ENCODE measurements around the gene YIPF6. TPM values are rescaled to one million over a fixed set of nuclear protein-coding genes. Genes with fewer than 3 reads are reported as not detected.

Gene YIPF6
- total and polyA plus RNA-seq, 2 donors (not counting 1 experiment from before 2014, with no cell fraction given), result 2.4 to 18.6 TPM

DNA sequence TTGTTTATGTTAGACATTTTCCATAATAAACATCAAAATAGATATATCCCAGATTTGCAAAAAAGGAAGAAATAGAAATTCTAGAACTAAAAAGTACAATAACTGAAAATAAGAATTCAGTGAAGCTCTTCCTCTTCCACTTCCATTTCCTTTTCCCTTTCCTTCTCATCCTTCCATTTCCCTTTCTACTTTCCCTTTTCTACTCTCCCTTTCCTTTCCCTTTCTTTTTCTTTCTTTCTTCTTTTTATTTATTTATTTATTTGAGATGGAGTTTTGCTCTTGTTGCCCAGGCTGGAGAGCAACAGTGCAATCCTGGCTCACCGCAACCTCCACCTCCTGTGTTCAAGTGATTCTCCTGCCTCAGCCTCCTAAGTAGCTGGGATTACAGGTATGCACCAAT is 35.0 kb upstream of the YIPF6 start:
- H3K27ac ChIP-seq (ENCODE audit: low read length in 2 of 2), result no peak overlapping the region
- no peaks in the 10 kb centered on the region for H3K9me3 ChIP-seq (ENCODE audit: control extremely low read depth in 1 of 3, control insufficient read depth in 2 of 3, insufficient read depth in 1 of 3, low read length in 2 of 3)
- no peak overlapping the region for H2AFZ ChIP-seq (ENCODE audit: insufficient read depth, low read depth, low read length, poor library complexity, severe bottlenecking)
- WGBS (ENCODE audit: insufficient coverage), result no CpG with 5 or more reads among the region's 1 CpG
- H3K4me3 Mint-ChIP-seq, result no peak overlapping the region
- no peaks in the 10 kb centered on the region for H3K4me1 Mint-ChIP-seq
- intact Hi-C loops (cut with micrococcal nuclease), result no loop called here
- H3K4me2 ChIP-seq (replicated peaks; ENCODE audit: low read depth, low read length, poor library complexity, severe bottlenecking), result no peak overlapping the region
- DNase-seq (no peak), ATAC-seq (ENCODE audit: low read depth) (no peak)
- ChIA-PET CTCF (no interaction called here), POLR2A (no interaction called here)
- no peaks in the 10 kb centered on the region for H3K79me2 ChIP-seq (ENCODE audit: control insufficient read depth, insufficient read depth, low read length)
- no peak overlapping the region for H3K27ac Mint-ChIP-seq
- H3K36me3 ChIP-seq (replicated peaks in 1 of 2; ENCODE audit: control extremely low read depth in 1 of 2, control insufficient read depth in 1 of 2, extremely low read depth in 1 of 2, insufficient read depth in 2 of 2, low read length in 1 of 2), result no peaks in the 10 kb centered on the region
- H4K20me1 ChIP-seq (ENCODE audit: control insufficient read depth, insufficient read depth, low read length, poor library complexity, severe bottlenecking), result no peaks in the 10 kb centered on the region
- H3K9me3 Mint-ChIP-seq (ENCODE audit: insufficient read depth), result no peaks in the 10 kb centered on the region
- no peaks in the 10 kb centered on the region for H3K27me3 ChIP-seq (replicated peaks in 1 of 4; ENCODE audit: control extremely low read depth in 1 of 4, control insufficient read depth in 3 of 4, insufficient read depth in 4 of 4, low read length in 3 of 4)
- no peak for TF ChIP-seq EZH2 (IDR thresholded peaks at IDR 0.05; ENCODE audit: borderline replicate concordance, insufficient read depth, low read depth, low read length, poor library complexity, severe bottlenecking)
- TF ChIP-seq, protein P1, sequence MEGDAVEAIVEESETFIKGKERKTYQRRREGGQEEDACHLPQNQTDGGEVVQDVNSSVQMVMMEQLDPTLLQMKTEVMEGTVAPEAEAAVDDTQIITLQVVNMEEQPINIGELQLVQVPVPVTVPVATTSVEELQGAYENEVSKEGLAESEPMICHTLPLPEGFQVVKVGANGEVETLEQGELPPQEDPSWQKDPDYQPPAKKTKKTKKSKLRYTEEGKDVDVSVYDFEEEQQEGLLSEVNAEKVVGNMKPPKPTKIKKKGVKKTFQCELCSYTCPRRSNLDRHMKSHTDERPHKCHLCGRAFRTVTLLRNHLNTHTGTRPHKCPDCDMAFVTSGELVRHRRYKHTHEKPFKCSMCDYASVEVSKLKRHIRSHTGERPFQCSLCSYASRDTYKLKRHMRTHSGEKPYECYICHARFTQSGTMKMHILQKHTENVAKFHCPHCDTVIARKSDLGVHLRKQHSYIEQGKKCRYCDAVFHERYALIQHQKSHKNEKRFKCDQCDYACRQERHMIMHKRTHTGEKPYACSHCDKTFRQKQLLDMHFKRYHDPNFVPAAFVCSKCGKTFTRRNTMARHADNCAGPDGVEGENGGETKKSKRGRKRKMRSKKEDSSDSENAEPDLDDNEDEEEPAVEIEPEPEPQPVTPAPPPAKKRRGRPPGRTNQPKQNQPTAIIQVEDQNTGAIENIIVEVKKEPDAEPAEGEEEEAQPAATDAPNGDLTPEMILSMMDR (IDR thresholded peaks at IDR 0.05), result no peak
- no peak overlapping the region for H3K4me3 ChIP-seq (ENCODE audit: control extremely low read depth in 1 of 5, extremely low read depth in 1 of 5, insufficient read depth in 1 of 5, low read depth in 2 of 5, low read length in 4 of 5)
- H3K4me1 ChIP-seq (ENCODE audit: control insufficient read depth in 2 of 2, insufficient read depth in 2 of 2, low read length in 2 of 2), result no peaks in the 10 kb centered on the region
- no peak overlapping the region for H3K9ac ChIP-seq (ENCODE audit: low read length)
- no peaks in the 10 kb centered on the region for H3K27me3 Mint-ChIP-seq

DNA sequence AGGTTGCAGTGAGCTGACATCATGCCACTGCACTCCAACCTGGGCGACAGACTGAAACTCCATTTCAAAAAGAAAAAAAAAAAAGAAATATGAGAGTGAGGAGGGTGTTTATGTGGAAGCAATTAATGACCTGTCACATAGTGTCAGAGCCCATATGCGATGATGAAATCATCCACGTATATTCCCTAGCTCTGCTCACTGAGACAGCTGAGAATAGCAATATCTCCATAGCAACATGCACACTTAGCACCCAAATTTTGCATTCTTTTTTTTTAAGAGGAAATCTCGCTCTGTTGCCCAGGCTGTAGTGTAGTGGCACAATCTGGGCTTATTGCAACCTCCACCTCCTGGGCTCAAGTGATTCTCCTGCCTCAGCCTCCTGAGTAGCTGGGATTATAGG is 34.1 kb upstream of the YIPF6 start:
- no peaks in the 10 kb centered on the region for H3K27me3 ChIP-seq (replicated peaks in 1 of 4; ENCODE audit: control extremely low read depth in 1 of 4, control insufficient read depth in 3 of 4, insufficient read depth in 4 of 4, low read length in 3 of 4)
- intact Hi-C loops (cut with micrococcal nuclease), result no loop called here
- H3K27ac Mint-ChIP-seq, result no peak overlapping the region
- no peaks in the 10 kb centered on the region for H3K27me3 Mint-ChIP-seq
- ChIA-PET POLR2A (no interaction called here), CTCF (no interaction called here)
- H3K9ac ChIP-seq (ENCODE audit: low read length), result no peak overlapping the region
- no peaks in the 10 kb centered on the region for H3K4me1 ChIP-seq (ENCODE audit: control insufficient read depth in 2 of 2, insufficient read depth in 2 of 2, low read length in 2 of 2)
- WGBS (ENCODE audit: insufficient coverage), result no CpG with 5 or more reads among the region's 4 CpGs
- no peak overlapping the region for H3K4me3 Mint-ChIP-seq
- no peaks in the 10 kb centered on the region for H3K9me3 ChIP-seq (ENCODE audit: control extremely low read depth in 1 of 3, control insufficient read depth in 2 of 3, insufficient read depth in 1 of 3, low read length in 2 of 3)
- no peak overlapping the region for H2AFZ ChIP-seq (ENCODE audit: insufficient read depth, low read depth, low read length, poor library complexity, severe bottlenecking)
- H3K4me1 Mint-ChIP-seq, result no peaks in the 10 kb centered on the region
- no peak overlapping the region for H3K27ac ChIP-seq (ENCODE audit: low read length in 2 of 2)
- DNase-seq, result no peak
- TF ChIP-seq, protein P1 (IDR thresholded peaks at IDR 0.05), result no peak
- no peak for TF ChIP-seq EZH2 (IDR thresholded peaks at IDR 0.05; ENCODE audit: borderline replicate concordance, insufficient read depth, low read depth, low read length, poor library complexity, severe bottlenecking)
- no peaks in the 10 kb centered on the region for H4K20me1 ChIP-seq (ENCODE audit: control insufficient read depth, insufficient read depth, low read length, poor library complexity, severe bottlenecking)
- H3K79me2 ChIP-seq (ENCODE audit: control insufficient read depth, insufficient read depth, low read length), result no peaks in the 10 kb centered on the region
- ATAC-seq (ENCODE audit: low read depth), result no peak
- H3K4me2 ChIP-seq (replicated peaks; ENCODE audit: low read depth, low read length, poor library complexity, severe bottlenecking), result no peak overlapping the region
- no peaks in the 10 kb centered on the region for H3K9me3 Mint-ChIP-seq (ENCODE audit: insufficient read depth)
- H3K36me3 ChIP-seq (replicated peaks in 1 of 2; ENCODE audit: control extremely low read depth in 1 of 2, control insufficient read depth in 1 of 2, extremely low read depth in 1 of 2, insufficient read depth in 2 of 2, low read length in 1 of 2), result no peaks in the 10 kb centered on the region
- H3K4me3 ChIP-seq (ENCODE audit: control extremely low read depth in 1 of 5, extremely low read depth in 1 of 5, insufficient read depth in 1 of 5, low read depth in 2 of 5, low read length in 4 of 5), result no peak overlapping the region

Measured in B cell (primary cell).